NCI-H345 treated with DMSO at 0.1 percent for 48 hours (cell line): ENCODE results near the gene TAF1B.

Experiments
- DNase-seq: peaks from one replicate; lab custom pipeline; 2025; ENCODE audit not compliant: unreplicated experiment; lab: John Stamatoyannopoulos, UW

TAF1B gene

GRCh38 chr2:9982891-9983290 lies 139.6 kb downstream of the TAF1B start:
- DNase-seq, result no peak

- DNase-seq, result no peak
These were observed 140.3 kb downstream of the TAF1B start for GRCh38 chr2:9983401-9984216.
